Neural cell (in vitro differentiated cells): ENCODE results near the gene GNB3. TPM values are rescaled to one million over a fixed set of nuclear protein-coding genes. Genes with fewer than 3 reads are reported as not detected.

Source experiments
- H2AFZ ChIP-seq: fragments of 200-600, 300-800 bp; sonication (generic), shearing (Covaris generic); 2 replicates; pipeline ENCODE4 v1.6.0; 2014; ENCODE audit warnings: low read depth, mild to moderate bottlenecking, antibody characterized with exemption, low read length, moderate library complexity
- H3F3A ChIP-seq: fragments of 200-600 bp; shearing (Covaris generic); 2 replicates; pipeline ENCODE4 v1.6.1; 2016; ENCODE audit warnings: mild to moderate bottlenecking, moderate library complexity, mixed read lengths, antibody characterized with exemption, low read length; ENCODE audit not compliant: insufficient read depth, poor library complexity, severe bottlenecking
- H3K27ac ChIP-seq: fragments of 200-600, 300-800 bp; sonication (generic), shearing (Covaris generic); 2 replicates; pipeline ENCODE4 v1.5.1; 2014; ENCODE audit warnings: mild to moderate bottlenecking, low read length, moderate library complexity
- H3K27me3 ChIP-seq: fragments of 300-800, 200-600 bp; sonication (generic), shearing (Covaris generic); 2 replicates; pipeline ENCODE4 v1.6.0; 2014; ENCODE audit warnings: mild to moderate bottlenecking, low read depth, low read length, moderate library complexity; ENCODE audit not compliant: insufficient read depth
- H3K36me3 ChIP-seq: fragments of 300-800, 200-600 bp; sonication (generic), shearing (Covaris generic); 2 replicates; pipeline ENCODE4 v1.5.1; 2014; ENCODE audit warnings: mild to moderate bottlenecking, antibody characterized with exemption, low read length, moderate library complexity; ENCODE audit not compliant: insufficient read depth
- H3K4me2 ChIP-seq: fragments of 300-800, 200-600 bp; sonication (generic), shearing (Covaris generic); 2 replicates; pipeline ENCODE4 v1.6.0; 2014; ENCODE audit warnings: mild to moderate bottlenecking, low read length
- H3K4me3 ChIP-seq: fragments of 300-800, 200-600 bp; sonication (generic), shearing (Covaris generic); 2 replicates; pipeline ENCODE4 v1.5.1; 2014; ENCODE audit warnings: mild to moderate bottlenecking, low read length, moderate library complexity
- H3K79me2 ChIP-seq: fragments of 200-600 bp; shearing (Covaris generic); replicated peaks from 2 replicates; pipeline ENCODE4 v1.6.0; 2014; ENCODE audit warnings: mild to moderate bottlenecking, low read length, moderate library complexity; ENCODE audit not compliant: insufficient read depth
- H3K9ac ChIP-seq: fragments of 300-800, 200-600 bp; sonication (generic), shearing (Covaris generic); 2 replicates; pipeline ENCODE4 v1.6.1; 2016; ENCODE audit warnings: mild to moderate bottlenecking, low read length, mixed read lengths
- H3K9me2 ChIP-seq: fragments of 200-600 bp; shearing (Covaris generic); 2 replicates; pipeline ENCODE4 v1.6.1; 2016; ENCODE audit warnings: mild to moderate bottlenecking, low read length, mixed read lengths; ENCODE audit not compliant: insufficient read depth
- H3K9me3 ChIP-seq: fragments of 200-600, 300-800 bp; sonication (generic), shearing (Covaris generic); 2 replicates; pipeline ENCODE4 v1.6.1; 2016; ENCODE audit warnings: mild to moderate bottlenecking, mixed run types, low read length, moderate library complexity, mixed read lengths
- H4K20me1 ChIP-seq: fragments of 200-600 bp; shearing (Covaris generic); 2 replicates; pipeline ENCODE4 v1.6.1; 2016; ENCODE audit warnings: mild to moderate bottlenecking, mixed run types; ENCODE audit not compliant: insufficient read depth
- EP300 ChIP-seq: fragments of 450-650 bp; conservative IDR thresholded peaks from 2 replicates; pipeline ENCODE4 v1.6.1; 2014; ENCODE audit warnings: antibody characterized with exemption, mild to moderate bottlenecking, moderate library complexity; ENCODE audit not compliant: poor library complexity, severe bottlenecking
- MXI1 ChIP-seq: fragments of 450-650 bp; conservative IDR thresholded peaks from 2 replicates; pipeline ENCODE4 v1.6.1; 2014; ENCODE audit warnings: antibody characterized with exemption, mild to moderate bottlenecking; ENCODE audit not compliant: poor library complexity, severe bottlenecking
- POLR2AphosphoS5 ChIP-seq: IDR thresholded peaks from 2 replicates; pipeline ENCODE4 v1.6.1; 2012
- RAD21 ChIP-seq: fragments of 450-650 bp; conservative IDR thresholded peaks from 2 replicates; pipeline ENCODE4 v1.6.1; 2014; ENCODE audit warnings: antibody characterized with exemption, mild to moderate bottlenecking, moderate library complexity
- TAF1 ChIP-seq: IDR thresholded peaks from 2 replicates; pipeline ENCODE4 v1.6.1; 2012; ENCODE audit warnings: low read depth
- polyA plus RNA-seq: library from polyadenylated mRNA; depleted of rRNA; stranded (reverse); fragments of >200 nt; gene quantifications from 2 replicates; pipeline ENCODE4 v1.2.3, GENCODE V29; 2014
- TF ChIP-seq, protein P1 (sequence below): fragments of 450-650 bp; IDR thresholded peaks from 2 replicates; pipeline ENCODE4 v1.5.1; 2014; ENCODE audit warnings: antibody characterized with exemption, mild to moderate bottlenecking, moderate library complexity; ENCODE audit not compliant: poor library complexity, severe bottlenecking
- TF ChIP-seq, protein P2 (sequence below): IDR thresholded peaks from 2 replicates; pipeline ENCODE4 v1.6.1; 2012; ENCODE audit warnings: borderline replicate concordance

GNB3 gene
- polyA plus RNA-seq, 1 donor from 2014 or later = 18.8 TPM

DNA sequence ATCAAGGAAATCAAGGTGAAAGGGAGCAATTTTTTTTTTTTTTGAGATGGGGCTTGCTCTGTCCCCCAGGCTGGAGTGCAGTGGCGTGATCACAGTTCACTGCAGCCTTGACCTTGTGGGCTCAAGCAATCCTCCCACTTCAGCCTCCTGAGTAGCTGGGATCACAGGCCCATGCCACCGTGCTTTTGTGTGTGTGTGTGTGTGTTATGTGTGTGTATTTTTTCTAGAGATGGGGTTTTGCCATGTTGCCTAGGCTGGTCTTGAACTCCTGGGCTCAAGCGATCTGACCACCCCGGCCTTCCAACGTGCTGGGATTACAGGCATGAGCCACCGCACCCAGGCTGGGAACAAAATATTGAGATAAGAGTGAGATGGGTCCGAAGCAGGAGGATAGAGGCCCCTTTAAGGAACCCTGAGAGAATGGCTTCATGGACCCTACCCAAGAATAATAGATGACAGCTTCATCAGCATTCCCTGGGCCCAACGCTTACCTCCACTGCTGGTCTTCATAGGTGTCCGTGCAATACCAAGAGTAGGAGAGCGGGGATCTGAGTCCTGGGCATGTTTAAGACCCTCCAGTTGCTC, 9.3 kb downstream of the GNB3 start:
- H3K9me3 ChIP-seq = no peaks in the 10 kb centered on the region
- H3F3A ChIP-seq = peaks cover 5% of the 10 kb centered on the region
- TF ChIP-seq EP300 (no peak), POLR2AphosphoS5 (no peak), MXI1 (no peak), TAF1 (no peak), RAD21 (no peak)
- TF ChIP-seq, protein P1, sequence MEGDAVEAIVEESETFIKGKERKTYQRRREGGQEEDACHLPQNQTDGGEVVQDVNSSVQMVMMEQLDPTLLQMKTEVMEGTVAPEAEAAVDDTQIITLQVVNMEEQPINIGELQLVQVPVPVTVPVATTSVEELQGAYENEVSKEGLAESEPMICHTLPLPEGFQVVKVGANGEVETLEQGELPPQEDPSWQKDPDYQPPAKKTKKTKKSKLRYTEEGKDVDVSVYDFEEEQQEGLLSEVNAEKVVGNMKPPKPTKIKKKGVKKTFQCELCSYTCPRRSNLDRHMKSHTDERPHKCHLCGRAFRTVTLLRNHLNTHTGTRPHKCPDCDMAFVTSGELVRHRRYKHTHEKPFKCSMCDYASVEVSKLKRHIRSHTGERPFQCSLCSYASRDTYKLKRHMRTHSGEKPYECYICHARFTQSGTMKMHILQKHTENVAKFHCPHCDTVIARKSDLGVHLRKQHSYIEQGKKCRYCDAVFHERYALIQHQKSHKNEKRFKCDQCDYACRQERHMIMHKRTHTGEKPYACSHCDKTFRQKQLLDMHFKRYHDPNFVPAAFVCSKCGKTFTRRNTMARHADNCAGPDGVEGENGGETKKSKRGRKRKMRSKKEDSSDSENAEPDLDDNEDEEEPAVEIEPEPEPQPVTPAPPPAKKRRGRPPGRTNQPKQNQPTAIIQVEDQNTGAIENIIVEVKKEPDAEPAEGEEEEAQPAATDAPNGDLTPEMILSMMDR = no peak
- no peaks in the 10 kb centered on the region for H3K36me3 ChIP-seq
- no peaks in the 10 kb centered on the region for H3K9me2 ChIP-seq
- no peaks in the 10 kb centered on the region for H4K20me1 ChIP-seq
- no peak overlapping the region for H3K4me3 ChIP-seq
- no peak overlapping the region for H3K27ac ChIP-seq
- H3K4me2 ChIP-seq = no peak overlapping the region
- no peak overlapping the region for H3K9ac ChIP-seq
- peaks cover 27% of the 10 kb centered on the region for H3K79me2 ChIP-seq
- H2AFZ ChIP-seq = no peak overlapping the region
- no peaks in the 10 kb centered on the region for H3K27me3 ChIP-seq

DNA sequence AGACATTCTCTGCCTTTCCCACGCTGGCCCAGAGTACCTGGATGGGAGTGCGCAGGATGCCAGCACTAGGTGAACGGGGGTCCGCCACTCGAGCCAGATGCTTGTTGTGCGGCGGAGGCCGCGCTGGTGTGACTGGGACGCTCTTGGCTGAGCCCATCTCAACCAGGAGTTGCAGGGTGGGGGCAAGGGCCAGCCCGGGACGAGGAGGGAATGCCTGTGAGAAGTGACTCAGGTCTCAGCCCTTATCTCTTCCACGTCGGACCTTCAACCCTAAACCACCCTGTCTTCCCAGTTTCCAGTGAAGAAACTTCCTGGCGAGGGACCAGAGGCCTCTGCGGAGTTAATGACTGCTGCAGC, 10.0 kb downstream of the GNB3 start:
- no peak overlapping the region for H2AFZ ChIP-seq
- no peak overlapping the region for H3K27ac ChIP-seq
- H3K9me2 ChIP-seq = no peaks in the 10 kb centered on the region
- no peaks in the 10 kb centered on the region for H3K36me3 ChIP-seq
- H4K20me1 ChIP-seq = no peaks in the 10 kb centered on the region
- peak overlapping the region; percentile 75 for H3K4me3 ChIP-seq
- no peak overlapping the region for H3K9ac ChIP-seq
- no peak overlapping the region for H3K4me2 ChIP-seq
- peaks cover 30% of the 10 kb centered on the region for H3K79me2 ChIP-seq
- H3F3A ChIP-seq = peaks cover 5% of the 10 kb centered on the region
- TF ChIP-seq POLR2AphosphoS5 = no peak
- no peak for TF ChIP-seq RAD21
- TF ChIP-seq, protein P1 = no peak
- TF ChIP-seq, protein P2, sequence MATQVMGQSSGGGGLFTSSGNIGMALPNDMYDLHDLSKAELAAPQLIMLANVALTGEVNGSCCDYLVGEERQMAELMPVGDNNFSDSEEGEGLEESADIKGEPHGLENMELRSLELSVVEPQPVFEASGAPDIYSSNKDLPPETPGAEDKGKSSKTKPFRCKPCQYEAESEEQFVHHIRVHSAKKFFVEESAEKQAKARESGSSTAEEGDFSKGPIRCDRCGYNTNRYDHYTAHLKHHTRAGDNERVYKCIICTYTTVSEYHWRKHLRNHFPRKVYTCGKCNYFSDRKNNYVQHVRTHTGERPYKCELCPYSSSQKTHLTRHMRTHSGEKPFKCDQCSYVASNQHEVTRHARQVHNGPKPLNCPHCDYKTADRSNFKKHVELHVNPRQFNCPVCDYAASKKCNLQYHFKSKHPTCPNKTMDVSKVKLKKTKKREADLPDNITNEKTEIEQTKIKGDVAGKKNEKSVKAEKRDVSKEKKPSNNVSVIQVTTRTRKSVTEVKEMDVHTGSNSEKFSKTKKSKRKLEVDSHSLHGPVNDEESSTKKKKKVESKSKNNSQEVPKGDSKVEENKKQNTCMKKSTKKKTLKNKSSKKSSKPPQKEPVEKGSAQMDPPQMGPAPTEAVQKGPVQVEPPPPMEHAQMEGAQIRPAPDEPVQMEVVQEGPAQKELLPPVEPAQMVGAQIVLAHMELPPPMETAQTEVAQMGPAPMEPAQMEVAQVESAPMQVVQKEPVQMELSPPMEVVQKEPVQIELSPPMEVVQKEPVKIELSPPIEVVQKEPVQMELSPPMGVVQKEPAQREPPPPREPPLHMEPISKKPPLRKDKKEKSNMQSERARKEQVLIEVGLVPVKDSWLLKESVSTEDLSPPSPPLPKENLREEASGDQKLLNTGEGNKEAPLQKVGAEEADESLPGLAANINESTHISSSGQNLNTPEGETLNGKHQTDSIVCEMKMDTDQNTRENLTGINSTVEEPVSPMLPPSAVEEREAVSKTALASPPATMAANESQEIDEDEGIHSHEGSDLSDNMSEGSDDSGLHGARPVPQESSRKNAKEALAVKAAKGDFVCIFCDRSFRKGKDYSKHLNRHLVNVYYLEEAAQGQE = no peak
- no peak for TF ChIP-seq EP300
- no peak for TF ChIP-seq MXI1
- no peaks in the 10 kb centered on the region for H3K27me3 ChIP-seq
- H3K9me3 ChIP-seq = no peaks in the 10 kb centered on the region
